GM21786 (cell line): ENCODE data around the gene COP1.

ENCODE experiments used
- ATAC-seq: cut with Tn5 transposase; IDR thresholded peaks from one replicate; pipeline ENCODE4 v1.9.1; 2021; ENCODE audit not compliant: unreplicated experiment

Gene COP1

GRCh38 chr1:175976865-175977642, 230.0 kb downstream of the COP1 start:
- ATAC-seq, result no peak

- no peak for ATAC-seq
Observed at GRCh38 chr1:175969231-175969630, 237.9 kb downstream of the COP1 start.

- no peak for ATAC-seq
Observed at GRCh38 chr1:175968486-175969172, 238.5 kb downstream of the COP1 start.

GRCh38 chr1:175963740-175964139, 243.3 kb downstream of the COP1 start:
- no peak for ATAC-seq

GRCh38 chr1:175960169-175960568, 246.9 kb downstream of the COP1 start:
- ATAC-seq, result no peak

GRCh38 chr1:175951627-175952026, 255.5 kb downstream of the COP1 start:
- ATAC-seq, result no peak

- no peak for ATAC-seq
Observed at GRCh38 chr1:175947771-175948170, 259.3 kb downstream of the COP1 start.

- no peak for ATAC-seq
Observed at GRCh38 chr1:175944591-175944990, 262.5 kb downstream of the COP1 start.

- no peak for ATAC-seq
Observed at GRCh38 chr1:175941164-175941563, 265.9 kb downstream of the COP1 start.

GRCh38 chr1:175936736-175937135, 270.4 kb downstream of the COP1 start:
- ATAC-seq, result no peak

- ATAC-seq, result no peak
Observed at GRCh38 chr1:175935566-175936115, 271.4 kb downstream of the COP1 start.

GRCh38 chr1:175935166-175935565, 271.9 kb downstream of the COP1 start:
- no peak for ATAC-seq

- ATAC-seq, result no peak
Observed at GRCh38 chr1:175933801-175934200, 273.3 kb downstream of the COP1 start.

- no peak for ATAC-seq
Observed at GRCh38 chr1:175927944-175928343, 279.1 kb downstream of the COP1 start.

- no peak for ATAC-seq
Observed at GRCh38 chr1:175922254-175922881, 284.7 kb downstream of the COP1 start.

- no peak for ATAC-seq
Observed at GRCh38 chr1:175920381-175920780, 286.7 kb downstream of the COP1 start.

GRCh38 chr1:175919001-175919400, 288.1 kb downstream of the COP1 start:
- no peak for ATAC-seq

- no peak for ATAC-seq
Observed at GRCh38 chr1:175918364-175918801, 288.7 kb downstream of the COP1 start.

- ATAC-seq, result no peak
Observed at GRCh38 chr1:175914115-175914514, 293.0 kb downstream of the COP1 start.

GRCh38 chr1:175911138-175911537, 295.9 kb downstream of the COP1 start:
- ATAC-seq, result no peak

- ATAC-seq, result no peak
Observed at GRCh38 chr1:175906370-175906769, 300.7 kb downstream of the COP1 start.

GRCh38 chr1:175904808-175905207, 302.3 kb downstream of the COP1 start:
- no peak for ATAC-seq
